ENCODE results near the gene RCL1.

The RCL1 gene

DNA sequence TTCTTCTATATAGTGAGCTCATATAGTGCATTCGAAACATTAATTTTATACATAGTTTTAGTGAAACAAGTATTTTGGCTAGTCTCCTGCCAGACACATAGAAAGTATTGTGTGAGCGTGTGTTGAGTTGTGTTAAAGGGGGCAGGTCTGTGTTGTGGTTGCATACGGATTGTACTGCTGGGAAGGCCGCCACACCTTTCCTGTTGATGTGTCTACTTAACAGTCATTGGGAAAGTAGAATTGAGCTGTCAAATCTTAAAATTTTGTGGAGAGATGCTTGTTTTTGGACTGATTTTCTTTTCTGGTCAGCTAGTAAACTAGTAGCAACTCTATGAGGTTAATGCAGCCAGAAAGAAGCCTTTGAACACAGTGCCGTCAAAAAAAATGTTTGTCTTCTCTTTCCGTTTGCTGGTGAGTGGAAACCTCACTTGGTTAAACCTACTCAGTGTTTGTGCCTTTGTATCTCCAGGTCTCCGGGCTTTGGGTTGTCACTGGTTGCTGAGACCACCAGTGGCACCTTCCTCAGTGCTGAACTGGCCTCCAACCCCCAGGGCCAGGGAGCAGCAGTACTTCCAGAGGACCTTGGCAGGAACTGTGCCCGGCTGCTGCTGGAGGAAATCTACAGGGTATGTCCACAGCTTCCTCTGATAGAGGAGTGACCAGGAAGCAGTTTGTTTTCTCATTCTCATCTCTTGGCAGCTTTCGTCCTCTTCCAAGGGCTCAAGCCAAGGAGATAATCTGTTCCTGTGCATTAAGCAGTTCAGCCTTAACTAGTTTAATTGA is 51.5 kb downstream of the RCL1 start:
- no peak for DNase-seq

DNA sequence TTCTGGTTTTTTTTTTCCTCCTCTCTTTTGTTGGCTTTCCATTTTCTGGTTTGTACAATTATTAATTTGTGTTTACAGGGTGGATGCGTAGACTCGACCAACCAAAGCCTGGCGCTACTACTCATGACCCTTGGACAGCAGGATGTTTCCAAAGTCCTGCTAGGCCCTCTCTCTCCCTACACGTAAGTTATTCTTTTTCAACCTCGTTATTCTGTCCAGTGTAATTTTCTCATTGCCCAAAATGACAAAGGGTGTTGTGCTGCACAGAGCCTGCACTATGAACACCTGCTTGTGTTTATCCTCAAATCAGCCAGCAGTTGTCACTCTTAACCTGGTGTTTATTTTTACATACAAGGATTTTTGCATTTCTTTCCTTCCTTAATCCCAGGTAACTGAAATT is 56.6 kb downstream of the RCL1 start:
- no peak for DNase-seq

DNA sequence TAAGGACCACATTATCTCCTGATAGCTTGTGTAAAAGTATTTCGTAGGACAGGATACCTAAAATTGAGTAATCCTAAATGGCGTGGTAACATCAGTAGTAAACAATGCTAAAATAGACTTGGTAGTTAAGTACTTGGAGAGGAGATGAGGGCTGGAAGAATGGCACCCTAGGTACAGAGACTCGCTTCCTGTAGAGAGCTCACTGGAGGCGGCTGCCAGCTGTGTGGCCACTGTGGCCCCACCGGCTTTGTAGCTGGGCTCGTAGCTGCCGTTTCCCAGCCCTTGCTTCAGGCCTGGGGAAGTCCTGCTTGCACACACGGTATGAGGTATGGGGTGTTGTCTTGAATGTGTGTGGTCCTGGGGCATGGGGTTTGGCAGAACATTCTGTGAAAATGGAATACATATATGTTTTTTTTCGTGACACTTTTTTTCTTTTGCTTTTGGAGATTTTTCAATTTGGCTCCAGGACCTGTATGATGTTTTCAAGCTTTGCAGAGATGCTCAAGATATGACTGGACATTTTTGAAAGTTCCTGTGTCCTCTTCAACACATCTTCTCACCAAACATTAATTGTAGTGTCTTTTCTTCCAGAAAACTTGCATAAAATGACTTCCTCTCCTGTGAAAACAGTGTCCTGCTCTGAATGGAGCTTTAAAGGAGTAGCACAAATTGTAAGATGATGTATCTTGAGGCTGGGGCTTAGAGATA is 58.0 kb downstream of the RCL1 start:
- no peak for DNase-seq

DNA sequence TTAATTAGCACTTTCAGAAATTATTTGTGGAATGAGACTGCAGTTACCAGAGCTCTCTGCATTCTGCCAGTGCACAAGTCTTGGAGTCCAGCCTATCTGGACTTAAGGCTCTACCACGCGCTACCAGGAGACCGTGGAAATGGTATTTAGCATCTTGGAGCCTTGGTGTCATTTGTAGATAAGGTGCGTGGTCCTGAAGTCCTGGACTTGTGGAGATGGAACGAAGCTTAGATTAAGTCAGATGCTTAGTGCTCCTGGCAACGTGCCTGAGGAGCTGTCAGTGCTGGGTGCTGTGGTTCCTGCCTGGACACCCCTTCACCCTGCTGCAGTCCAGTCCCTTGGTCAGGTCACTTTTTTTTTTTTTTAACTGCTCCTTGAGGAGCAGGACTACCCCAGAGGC is 59.7 kb downstream of the RCL1 start:
- no peak for DNase-seq

DNA sequence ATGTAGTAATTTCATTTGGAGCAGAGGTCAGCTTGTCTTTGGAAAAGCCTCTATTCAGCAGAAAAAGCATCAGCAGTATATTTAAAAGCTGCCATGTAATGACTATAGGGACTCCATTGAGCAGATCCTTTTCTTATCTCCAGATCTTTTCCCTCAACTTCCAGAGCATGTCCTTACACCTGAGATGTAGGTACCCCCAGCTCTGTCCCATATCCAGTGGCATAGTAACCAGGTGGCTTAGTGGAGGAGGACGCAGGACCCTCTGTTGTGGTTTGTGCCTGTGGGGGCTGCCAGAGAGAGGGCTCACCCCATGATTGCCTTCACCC is 61.5 kb downstream of the RCL1 start:
- DNase-seq: no peak

DNA sequence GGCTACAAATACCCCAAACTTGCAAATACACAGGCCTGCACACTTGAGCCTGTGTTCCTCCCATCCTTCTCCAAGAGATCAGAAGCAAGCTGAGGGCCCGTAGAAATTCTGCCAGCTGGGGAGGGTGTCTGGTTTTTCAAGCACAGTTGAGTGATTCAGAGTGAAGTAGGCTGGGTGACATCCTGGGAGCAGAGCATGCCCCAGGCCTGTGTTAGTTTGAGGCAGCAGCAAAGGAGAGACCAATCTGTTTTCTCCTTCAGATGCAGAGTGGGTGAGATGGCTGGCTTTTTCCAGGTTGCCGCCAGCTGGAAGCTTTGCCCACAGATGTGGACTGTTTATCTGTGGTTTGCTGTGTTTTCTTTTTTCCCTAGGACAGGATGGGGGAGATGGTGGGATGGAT is 63.1 kb downstream of the RCL1 start:
- no peak for DNase-seq

DNA sequence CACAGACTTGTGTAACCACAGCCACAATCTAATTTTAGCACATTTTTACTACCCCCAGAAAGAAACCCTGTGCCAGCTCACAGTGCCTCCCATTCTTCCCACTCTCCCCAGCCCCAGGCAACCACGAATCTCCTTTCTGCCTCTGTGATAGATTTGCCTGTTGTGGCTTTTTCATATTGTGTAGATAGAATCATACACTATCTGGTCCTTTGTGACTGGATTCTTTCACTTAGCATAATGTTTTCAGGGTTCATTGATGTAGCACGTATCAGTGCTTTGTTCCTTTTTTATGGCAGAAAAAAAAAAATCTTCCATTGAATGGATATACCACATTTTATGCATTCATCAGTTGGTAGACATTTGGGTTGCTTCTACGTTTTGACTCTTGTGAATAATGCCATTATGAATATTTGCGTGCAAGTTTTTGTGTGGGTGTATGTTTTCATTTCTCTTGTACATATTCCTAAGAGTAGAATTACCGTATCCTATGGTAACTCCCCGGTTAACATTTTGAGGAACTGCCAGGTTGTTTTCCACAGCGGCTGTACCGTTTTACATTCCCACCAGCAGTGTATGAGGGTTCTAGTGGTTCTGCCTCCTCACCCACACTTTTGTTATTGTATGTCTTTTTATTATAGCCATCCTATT is 64.5 kb downstream of the RCL1 start:
- DNase-seq: no peak

DNA sequence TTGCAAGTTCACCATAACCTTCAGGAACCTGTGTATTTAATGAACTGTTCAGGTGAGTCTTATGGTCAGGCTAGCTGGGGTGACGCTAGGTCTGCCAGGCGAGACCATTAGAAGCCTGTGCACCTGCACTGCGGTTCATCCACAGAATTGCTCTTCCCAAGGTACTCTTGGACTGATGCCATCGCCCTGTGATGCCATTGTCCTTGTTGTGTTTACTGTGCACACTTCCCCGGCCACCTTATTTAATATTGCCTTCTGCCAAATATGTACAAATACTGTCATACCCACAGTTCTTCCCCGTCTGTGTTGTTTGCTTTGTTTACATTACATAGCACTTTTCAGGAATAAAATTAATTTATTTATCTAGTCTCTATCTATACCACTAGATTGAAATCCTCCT is 66.3 kb downstream of the RCL1 start:
- DNase-seq: no peak

DNA sequence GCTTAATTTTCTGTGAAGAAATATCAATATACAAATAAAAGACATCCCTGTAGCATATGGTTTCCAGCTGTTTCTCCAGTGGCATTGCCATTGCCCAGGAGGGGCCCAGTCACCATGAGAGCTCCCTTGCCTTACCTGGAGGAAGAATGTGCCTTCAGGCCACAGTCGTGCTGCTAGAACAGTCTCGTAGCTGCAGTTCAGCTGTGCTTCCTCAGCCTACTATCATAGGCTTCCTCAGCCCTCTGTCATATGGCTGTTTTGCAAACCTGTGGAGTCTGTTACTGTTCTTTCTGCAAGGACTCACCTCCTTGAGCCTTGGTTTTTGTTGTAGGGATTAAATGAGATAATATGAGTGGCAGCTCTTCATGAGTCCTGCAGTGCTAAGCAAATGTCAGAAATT is 67.6 kb downstream of the RCL1 start:
- no peak for DNase-seq

DNA sequence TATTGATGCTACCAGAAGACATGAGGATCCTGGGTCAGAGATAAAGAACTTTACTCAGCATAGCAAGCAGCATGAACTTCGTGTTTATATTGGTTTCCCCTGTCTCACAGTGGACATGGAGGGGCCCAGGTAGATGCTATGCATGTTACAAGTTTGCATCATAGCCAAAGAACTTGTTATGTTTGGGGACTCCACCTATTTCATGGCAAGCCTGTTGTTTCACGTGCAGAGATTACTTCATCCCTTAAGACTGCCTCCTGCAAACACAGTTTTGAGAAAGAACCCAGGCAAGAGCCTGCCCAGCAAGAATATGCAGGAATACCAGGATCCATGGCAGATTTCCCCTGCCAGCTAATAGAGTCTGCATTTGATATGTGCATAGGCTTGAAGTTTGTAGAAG is 68.4 kb downstream of the RCL1 start:
- DNase-seq: no peak

DNA sequence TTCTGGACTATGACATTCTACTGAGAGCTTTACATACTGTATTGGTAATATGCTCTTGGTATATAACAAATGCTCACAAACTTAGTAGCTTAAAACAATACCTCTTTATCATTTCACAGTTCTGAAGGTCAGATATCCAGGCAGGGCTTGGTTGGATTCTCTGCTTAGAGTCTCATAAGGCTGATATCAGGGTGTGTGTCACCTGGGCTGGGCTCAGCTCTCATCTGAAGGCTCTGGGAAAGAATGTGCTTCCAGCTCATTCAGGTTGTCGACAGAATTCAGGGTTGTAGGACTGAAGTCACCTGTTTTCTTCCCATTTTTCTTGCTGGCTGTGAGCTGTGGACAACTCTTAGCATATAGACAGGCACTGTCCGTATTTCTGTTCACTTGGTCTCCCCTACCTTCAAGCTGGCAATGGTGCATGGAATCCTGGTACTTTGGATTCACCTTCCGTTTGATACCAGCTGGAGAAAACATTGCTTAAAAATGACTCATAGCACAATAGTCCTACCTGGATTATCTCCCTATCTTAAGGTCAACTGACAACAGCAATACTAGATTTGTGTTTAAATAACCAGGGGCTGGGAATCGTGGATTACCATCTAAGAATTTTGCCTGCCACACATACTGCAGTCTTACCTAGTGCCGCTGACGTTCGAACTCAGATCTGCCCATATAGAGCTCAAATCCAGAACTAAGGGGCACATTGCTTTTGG is 69.2 kb downstream of the RCL1 start:
- DNase-seq: no peak

DNA sequence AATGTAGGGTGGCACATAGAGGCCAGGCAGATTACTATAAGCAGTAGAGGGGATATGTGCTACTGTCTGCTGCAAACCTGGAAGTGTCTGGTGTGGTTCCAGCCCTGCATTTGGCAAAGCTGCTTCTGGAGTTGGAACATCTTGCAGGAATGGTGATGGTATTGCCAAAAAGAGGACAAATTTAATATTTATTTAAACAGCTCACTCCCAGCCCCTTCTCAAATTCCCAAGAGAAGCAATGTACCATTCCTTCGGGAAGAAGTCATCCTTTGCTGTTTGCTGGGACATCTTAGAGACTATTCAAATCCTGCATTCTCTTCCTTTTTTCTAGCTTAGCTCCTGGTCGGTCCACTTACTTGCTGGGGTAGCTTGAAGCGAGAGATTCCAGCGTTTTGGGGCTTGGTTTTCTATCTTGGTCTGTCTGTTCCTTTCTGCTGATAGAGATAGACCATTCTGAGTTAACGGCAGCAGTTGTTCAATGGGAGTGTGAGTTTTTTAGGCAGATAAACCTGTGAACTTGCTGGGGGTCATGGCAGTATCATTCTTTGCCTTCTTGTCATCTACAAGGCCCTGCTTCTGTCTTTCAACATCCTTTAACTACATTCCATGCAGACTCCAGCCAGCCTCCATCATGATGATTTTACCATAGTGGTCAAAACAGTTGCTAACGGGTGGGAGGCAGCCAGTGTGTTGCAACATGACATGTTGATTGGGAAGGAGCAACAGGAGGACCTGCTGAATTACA is 69.9 kb downstream of the RCL1 start:
- DNase-seq: no peak

DNA sequence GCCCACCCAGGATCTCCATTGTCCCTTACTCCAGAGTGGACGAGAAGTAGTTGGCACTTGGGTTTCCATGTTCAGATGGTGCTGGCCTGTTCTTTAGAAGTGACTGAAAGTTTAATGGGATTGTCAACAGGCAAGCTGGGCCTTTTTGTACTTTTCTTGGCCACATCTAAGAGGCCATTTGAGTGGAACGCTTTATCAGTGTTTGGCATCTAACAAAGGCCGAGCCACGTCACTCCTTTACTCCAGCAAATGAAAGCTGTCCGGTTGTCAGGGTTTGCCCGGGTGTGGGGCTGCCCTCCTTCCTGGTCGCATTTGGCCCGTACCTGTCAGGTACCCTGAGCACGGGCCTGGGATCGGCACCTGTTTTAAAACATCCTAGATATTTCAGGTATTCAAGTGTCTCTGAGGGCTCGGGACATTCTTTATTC is 71.5 kb downstream of the RCL1 start:
- no peak for DNase-seq

DNA sequence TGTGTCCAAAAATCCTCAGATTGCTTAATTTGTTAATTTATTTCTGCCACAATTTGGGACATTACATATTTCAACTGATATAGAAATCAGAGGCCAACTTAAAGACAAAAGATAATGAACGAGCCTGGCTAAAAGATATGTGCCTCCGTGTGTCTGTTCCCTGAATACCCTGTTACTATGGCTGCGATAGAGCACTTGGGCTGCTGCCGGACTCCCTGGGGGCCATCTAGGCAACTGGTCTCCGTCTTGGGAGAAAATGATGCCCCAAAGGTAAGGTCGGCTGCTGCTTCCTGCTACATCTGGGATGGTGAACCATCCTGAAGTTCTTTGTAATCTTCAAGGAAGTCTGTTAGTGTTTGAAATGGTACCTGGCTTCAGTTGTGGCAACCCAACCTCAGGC is 72.0 kb downstream of the RCL1 start:
- no peak for DNase-seq

DNA sequence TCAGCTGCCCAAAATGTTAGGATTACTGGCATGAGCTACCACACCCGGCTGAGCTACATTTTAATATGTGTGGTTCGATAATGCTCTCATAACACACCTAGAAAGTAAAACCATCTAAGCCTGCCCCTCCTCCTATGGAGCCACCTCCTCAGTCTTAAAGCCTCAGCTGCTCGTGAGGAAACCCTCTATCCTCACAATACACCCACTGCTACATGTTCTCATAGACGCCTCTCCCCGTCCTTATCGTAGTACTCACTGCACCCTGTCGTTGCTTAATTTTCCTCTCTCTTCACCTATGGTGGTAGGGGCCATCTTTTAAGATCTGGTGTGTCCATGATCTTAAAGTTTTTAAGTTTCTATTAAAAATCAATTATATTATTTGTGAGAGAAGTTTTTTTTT is 72.9 kb downstream of the RCL1 start:
- no peak for DNase-seq

DNA sequence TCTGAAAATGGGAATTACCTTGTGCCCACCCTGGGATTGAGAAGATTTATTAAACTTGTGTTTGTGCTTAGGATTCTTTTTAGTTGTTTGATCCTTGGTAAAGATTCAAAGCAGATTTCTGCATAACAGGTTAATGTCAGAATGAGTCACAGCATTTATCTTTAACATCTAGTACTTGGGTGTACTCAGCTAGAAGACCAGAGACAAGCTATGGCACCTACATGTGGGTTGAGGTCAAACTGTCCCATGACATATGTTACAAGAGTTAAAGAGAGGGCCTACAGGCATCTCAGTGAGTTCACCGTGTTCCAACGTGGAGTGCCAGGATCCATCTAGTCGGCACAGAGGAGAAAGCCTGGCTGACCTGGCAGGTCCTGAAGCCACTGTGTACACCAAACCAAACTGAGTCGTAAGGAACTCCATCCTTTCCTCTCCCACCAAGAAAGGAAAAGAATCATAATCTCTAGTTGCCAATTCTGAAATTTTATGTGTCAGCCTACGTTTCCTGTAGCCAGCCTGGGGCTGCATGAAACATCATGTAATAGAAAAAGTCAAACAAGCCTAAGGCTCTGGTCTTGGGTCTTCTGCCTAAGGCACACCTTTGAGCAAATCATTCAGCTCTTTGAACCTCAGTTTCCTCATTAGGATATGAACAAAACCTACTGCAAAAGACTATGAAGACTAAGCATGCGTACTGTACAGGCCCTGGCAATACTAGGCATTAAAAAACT is 73.7 kb downstream of the RCL1 start:
- no peak for DNase-seq

DNA sequence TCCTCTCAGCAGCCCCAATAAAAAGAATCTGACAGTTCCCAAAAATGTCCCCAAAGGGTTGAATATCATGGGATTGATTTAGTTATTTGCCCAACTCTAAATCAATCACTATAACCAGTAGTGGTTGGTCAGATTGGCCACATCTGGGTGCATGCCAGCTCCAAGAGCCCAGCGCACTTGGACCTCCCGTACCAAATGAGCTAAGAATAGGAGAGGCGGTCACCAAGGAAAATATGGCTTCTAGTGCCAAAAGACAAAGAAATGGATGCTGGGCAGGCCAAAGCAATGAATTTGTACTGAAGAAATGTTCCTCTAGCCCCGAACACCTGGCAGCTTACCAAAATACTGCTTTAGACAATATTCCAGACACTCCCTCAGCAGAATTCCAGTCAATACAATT is 80.3 kb downstream of the RCL1 start:
- no peak for DNase-seq

DNA sequence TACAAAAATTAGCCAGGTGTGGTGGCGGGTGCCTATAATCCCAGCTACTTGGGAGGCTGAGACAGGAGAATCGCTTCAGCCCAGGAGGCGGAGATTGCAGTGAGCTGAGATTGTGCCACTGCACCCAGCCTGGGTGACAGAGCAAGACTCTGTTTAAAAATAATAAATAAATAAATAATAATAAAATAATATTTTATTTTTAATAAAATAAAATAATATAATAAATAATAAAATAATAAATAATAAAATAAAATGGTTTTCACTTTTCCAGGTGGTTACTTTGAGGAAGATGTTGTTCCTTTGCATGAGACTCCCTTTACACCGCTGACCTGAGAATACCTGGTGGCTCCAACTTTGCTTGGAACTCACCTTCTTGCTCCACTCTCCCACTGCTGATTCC is 82.8 kb downstream of the RCL1 start:
- DNase-seq: no peak

DNA sequence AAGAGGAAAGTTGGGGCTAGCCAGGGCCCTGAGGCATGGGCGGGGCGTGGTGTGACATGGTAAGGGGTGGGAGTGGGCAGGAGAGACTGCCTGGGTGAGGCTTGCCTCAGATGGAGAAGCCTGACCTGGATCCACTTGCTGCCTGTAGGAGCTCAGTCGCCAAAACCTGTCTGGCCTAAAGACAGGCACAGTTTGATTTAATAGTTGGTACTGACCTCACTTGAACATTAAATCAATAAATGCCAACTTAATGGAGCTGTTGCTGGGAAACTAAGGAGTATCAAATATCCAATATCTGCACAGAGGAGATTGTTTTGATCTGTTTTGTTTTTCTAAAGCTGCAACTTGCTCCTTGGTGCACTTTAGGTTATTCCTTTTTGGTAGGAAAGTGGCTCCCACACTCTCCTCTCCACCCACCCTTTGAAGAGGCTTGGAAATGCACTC is 86.4 kb downstream of the RCL1 start:
- no peak for DNase-seq

DNA sequence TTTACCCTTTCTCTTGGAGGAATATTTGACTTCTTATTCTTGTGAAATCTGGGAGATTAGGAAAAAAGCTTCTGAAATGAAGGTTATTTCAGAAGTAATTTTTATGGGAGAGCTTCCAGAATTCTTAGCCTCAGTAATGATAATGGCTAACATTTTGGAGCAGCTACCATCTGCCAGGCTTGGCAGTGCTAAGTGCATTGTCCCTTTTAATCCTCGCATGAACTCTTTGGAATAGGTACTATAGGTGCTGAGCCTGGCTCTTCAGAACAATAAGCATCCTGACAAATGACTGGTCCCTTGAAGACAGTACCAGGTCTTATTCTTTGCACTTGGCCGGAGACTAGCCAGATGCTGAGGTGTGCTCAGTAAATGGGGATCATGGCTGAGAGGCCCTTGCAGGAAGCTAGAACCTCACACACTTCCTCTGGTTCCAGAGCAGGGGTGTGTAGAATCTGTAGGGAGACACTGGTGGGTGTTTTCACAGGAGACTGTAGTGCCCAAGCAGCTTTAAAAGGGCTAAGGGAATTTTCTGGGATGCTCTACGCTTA is 90.7 kb downstream of the RCL1 start:
- DNase-seq: no peak

DNA sequence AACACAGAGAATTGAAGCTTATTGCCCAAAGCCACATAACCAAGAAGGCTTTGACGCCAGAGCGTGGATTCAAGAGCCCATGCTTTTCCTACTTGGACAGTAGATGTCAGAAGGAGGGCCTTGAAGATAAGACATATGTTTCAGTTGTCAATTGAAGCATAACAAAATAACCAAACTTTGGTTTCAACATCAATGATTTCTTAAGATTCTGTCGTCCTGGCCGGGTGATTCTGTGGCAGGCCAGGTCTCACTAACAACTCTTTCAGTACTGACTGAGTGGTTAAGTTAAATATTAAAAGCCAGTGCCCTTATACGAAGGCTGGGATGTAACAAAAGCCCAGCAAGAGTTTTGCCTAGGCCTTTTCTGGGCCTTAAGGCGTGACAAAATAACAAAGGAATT is 94.0 kb downstream of the RCL1 start:
- DNase-seq: no peak

DNA sequence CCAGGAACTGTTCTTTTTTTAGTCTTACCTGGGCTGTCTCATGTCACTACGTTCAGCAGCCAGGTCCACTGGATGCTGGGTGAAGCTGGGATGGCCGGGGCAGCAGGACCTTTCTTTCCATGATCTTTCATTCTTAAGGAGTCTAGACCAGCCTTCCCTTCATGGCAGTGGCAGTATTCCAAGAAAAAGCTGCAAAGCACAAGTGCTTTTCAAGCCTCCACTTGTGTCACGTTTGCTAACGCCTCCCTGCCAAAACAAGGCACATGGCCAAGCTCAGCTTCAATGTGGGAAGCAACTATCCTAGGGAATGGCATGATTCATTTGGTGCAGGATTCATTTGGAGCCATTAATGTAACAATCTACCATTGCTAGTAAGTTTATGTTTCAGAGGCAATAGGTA is 94.8 kb downstream of the RCL1 start:
- no peak for DNase-seq

Measured in CD4-positive, alpha-beta T cell treated with Interleukin-15 for 1 hour (primary cell).